HL-60 (cell line): Measurements from ENCODE around the gene MGAT4B.

Experiments used
- DNase-seq, 2 experiments: peaks; one replicate each; pipeline ENCODE4 v3.0.0-alpha.2; 2010 to 2020; ENCODE audit warnings: low read depth in 1 of 2, low spot score in 1 of 2
- H3K27ac ChIP-seq: fragments of 250-450 bp; sonication (Bioruptor Pico); replicated peaks from 2 replicates; pipeline ENCODE4 v1.5.1; 2020; ENCODE audit warnings: mild to moderate bottlenecking, moderate library complexity
- H3K27me3 ChIP-seq: fragments of 250-450 bp; sonication (Bioruptor Pico); 2 replicates; pipeline ENCODE4 v1.5.1; 2021; ENCODE audit warnings: mild to moderate bottlenecking, moderate library complexity; ENCODE audit not compliant: insufficient read depth, poor library complexity, severe bottlenecking
- H3K4me3 ChIP-seq: replicated peaks from 2 replicates; pipeline ENCODE4 v1.5.1; 2011; ENCODE audit warnings: mild to moderate bottlenecking, control low read depth, low read length; ENCODE audit not compliant: insufficient read depth
- CTCF ChIP-seq: IDR thresholded peaks from one replicate; pipeline ENCODE4 v1.5.1; 2011; ENCODE audit warnings: low read length, control low read depth, inconsistent platforms; ENCODE audit not compliant: insufficient read depth
- GABPA ChIP-seq: IDR thresholded peaks from 2 replicates; pipeline ENCODE4 v1.6.1; 2012; ENCODE audit warnings: low read depth
- POLR2AphosphoS5 ChIP-seq: IDR thresholded peaks from 2 replicates; pipeline ENCODE4 v1.6.1; 2012; ENCODE audit warnings: low read depth
- REST ChIP-seq: IDR thresholded peaks from 2 replicates; pipeline ENCODE4 v1.6.1; 2012; ENCODE audit warnings: low read depth; ENCODE audit not compliant: insufficient replicate concordance
- SPI1 ChIP-seq: IDR thresholded peaks from 2 replicates; pipeline ENCODE4 v1.6.1; 2012; ENCODE audit warnings: low read depth, mild to moderate bottlenecking, borderline replicate concordance

The MGAT4B gene

GRCh38 chr5:179777456-179777855 is 29.2 kb downstream of the MGAT4B start:
- Histone ChIP-seq H3K27me3 (no peaks in the 10 kb centered on the region), H3K27ac (peak overlapping the region; percentile 47), H3K4me3 (no peak overlapping the region)
- no peak for TF ChIP-seq SPI1
- no peak for TF ChIP-seq GABPA
- no peak for TF ChIP-seq REST
- TF ChIP-seq CTCF, result no peak
- no peak for DNase-seq

GRCh38 chr5:179776411-179776938 is 30.2 kb downstream of the MGAT4B start:
- Histone ChIP-seq H3K27me3 (no peaks in the 10 kb centered on the region), H3K4me3 (no peak overlapping the region), H3K27ac (peak overlapping the region; percentile 47)
- no peak for DNase-seq
- no peak for TF ChIP-seq REST
- TF ChIP-seq SPI1, result peak; percentile 64; the same call in 1 of the 2 replicates

- H3K27ac ChIP-seq, result no peak overlapping the region; the same call in 1 of the 2 replicates
- no peak overlapping the region for H3K4me3 ChIP-seq
- H3K27me3 ChIP-seq, result no peaks in the 10 kb centered on the region
- TF ChIP-seq GABPA (no peak), REST (no peak), CTCF (no peak), POLR2AphosphoS5 (no peak), SPI1 (no peak)
- no peak for DNase-seq
Observed at GRCh38 chr5:179774442-179774841, 32.2 kb downstream of the MGAT4B start.

GRCh38 chr5:179773686-179774040 is 33.0 kb downstream of the MGAT4B start:
- H3K27ac ChIP-seq, result peak overlapping the region; percentile 92

More at GRCh38 chr5:179773686-179774040, 33.0 kb downstream of the MGAT4B start:
- no peak overlapping the region for H3K4me3 ChIP-seq
- no peak for DNase-seq
- H3K27me3 ChIP-seq, result no peaks in the 10 kb centered on the region
- TF ChIP-seq REST (no peak), GABPA (no peak), POLR2AphosphoS5 (no peak), SPI1 (no peak), CTCF (no peak)
